Measurements from ENCODE around the gene RNASE7. TPM values are rescaled to one million over a fixed set of nuclear protein-coding genes. Genes with fewer than 3 reads are reported as not detected.

Gene RNASE7
- total RNA-seq, 1 experiment from 2014 or later = not detected

- BruUV-seq (replicated peaks) = no TSS peak
- CTCF ChIA-PET = interaction anchor here (6.7 kb wide), 1 partner anchor 28 kb away, joined by 93 read pairs; no protein-coding TSS in a partner anchor
- H3K4me3 Mint-ChIP-seq (ENCODE audit: low read depth, unreplicated experiment) = no peak overlapping the region
- intact Hi-C loops (cut with micrococcal nuclease; ENCODE audit: unreplicated experiment) = loop anchor here (10.0 kb wide), 1 partner anchor 188 kb away; no protein-coding TSS in a partner anchor
- no peaks in the 10 kb centered on the region for H3K9me3 Mint-ChIP-seq (ENCODE audit: low read depth, unreplicated experiment)
- DNase-seq = no peak
- H3K27ac Mint-ChIP-seq (ENCODE audit: unreplicated experiment) = no peak overlapping the region
- H3K27me3 Mint-ChIP-seq (ENCODE audit: unreplicated experiment) = peaks cover 60% of the 10 kb centered on the region
- TF ChIP-seq, protein P1, sequence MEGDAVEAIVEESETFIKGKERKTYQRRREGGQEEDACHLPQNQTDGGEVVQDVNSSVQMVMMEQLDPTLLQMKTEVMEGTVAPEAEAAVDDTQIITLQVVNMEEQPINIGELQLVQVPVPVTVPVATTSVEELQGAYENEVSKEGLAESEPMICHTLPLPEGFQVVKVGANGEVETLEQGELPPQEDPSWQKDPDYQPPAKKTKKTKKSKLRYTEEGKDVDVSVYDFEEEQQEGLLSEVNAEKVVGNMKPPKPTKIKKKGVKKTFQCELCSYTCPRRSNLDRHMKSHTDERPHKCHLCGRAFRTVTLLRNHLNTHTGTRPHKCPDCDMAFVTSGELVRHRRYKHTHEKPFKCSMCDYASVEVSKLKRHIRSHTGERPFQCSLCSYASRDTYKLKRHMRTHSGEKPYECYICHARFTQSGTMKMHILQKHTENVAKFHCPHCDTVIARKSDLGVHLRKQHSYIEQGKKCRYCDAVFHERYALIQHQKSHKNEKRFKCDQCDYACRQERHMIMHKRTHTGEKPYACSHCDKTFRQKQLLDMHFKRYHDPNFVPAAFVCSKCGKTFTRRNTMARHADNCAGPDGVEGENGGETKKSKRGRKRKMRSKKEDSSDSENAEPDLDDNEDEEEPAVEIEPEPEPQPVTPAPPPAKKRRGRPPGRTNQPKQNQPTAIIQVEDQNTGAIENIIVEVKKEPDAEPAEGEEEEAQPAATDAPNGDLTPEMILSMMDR (IDR thresholded peaks at IDR 0.05; ENCODE audit: unreplicated experiment) = no peak
- H3K4me1 Mint-ChIP-seq (ENCODE audit: low read depth, unreplicated experiment) = peaks cover 34% of the 10 kb centered on the region
- H3K36me3 Mint-ChIP-seq (ENCODE audit: insufficient read depth, unreplicated experiment) = no peaks in the 10 kb centered on the region
Measured at GRCh38 chr14:21042918-21043317, 756 bp downstream of the RNASE7 start.

DNA sequence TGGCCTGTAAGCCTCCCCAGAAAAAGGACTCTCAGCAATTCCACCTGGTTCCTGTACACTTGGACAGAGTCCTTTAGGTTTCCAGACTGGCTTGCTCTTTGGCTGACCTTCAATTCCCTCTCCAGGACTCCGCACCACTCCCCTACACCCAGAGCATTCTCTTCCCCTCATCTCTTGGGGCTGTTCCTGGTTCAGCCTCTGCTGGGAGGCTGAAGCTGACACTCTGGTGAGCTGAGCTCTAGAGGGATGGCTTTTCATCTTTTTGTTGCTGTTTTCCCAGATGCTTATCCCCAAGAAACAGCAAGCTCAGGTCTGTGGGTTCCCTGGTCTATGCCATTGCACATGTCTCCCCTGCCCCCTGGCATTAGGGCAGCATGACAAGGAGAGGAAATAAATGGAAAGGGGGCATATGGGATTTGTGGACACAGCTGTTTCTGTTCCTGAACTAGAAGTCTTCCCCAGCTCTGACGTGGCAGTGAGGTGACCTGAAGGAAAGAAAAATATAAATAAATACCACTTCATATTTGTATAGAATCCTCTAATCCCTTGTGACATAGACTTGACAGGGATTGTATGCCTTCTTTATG is 1.3 kb downstream of the RNASE7 start:
- peaks cover 57% of the 10 kb centered on the region for H3K27me3 Mint-ChIP-seq (ENCODE audit: unreplicated experiment)
- no peak overlapping the region for H3K4me3 Mint-ChIP-seq (ENCODE audit: low read depth, unreplicated experiment)
- H3K36me3 Mint-ChIP-seq (ENCODE audit: insufficient read depth, unreplicated experiment) = no peaks in the 10 kb centered on the region
- BruUV-seq (replicated peaks) = no TSS peak
- intact Hi-C loops (cut with micrococcal nuclease; ENCODE audit: unreplicated experiment) = loop anchor here (10.0 kb wide), 1 partner anchor 189 kb away; no protein-coding TSS in a partner anchor
- H3K9me3 Mint-ChIP-seq (ENCODE audit: low read depth, unreplicated experiment) = no peaks in the 10 kb centered on the region
- H3K27ac Mint-ChIP-seq (ENCODE audit: unreplicated experiment) = no peak overlapping the region
- CTCF ChIA-PET = interaction anchor here (6.7 kb wide), 1 partner anchor 28 kb away, joined by 93 read pairs; no protein-coding TSS in a partner anchor
- TF ChIP-seq, protein P1 (IDR thresholded peaks at IDR 0.05; ENCODE audit: unreplicated experiment) = no peak
- peaks cover 28% of the 10 kb centered on the region for H3K4me1 Mint-ChIP-seq (ENCODE audit: low read depth, unreplicated experiment)
- DNase-seq = no peak

- TF ChIP-seq, protein P1 (IDR thresholded peaks at IDR 0.05; ENCODE audit: unreplicated experiment) = no peak
- Mint-ChIP-seq H3K4me1 (ENCODE audit: low read depth, unreplicated experiment) (peaks cover 22% of the 10 kb centered on the region), H3K27me3 (ENCODE audit: unreplicated experiment) (peaks cover 52% of the 10 kb centered on the region), H3K27ac (ENCODE audit: unreplicated experiment) (no peak overlapping the region), H3K4me3 (ENCODE audit: low read depth, unreplicated experiment) (no peak overlapping the region), H3K36me3 (ENCODE audit: insufficient read depth, unreplicated experiment) (no peaks in the 10 kb centered on the region), H3K9me3 (ENCODE audit: low read depth, unreplicated experiment) (no peaks in the 10 kb centered on the region)
- no TSS peak for BruUV-seq (replicated peaks)
- CTCF ChIA-PET = interaction anchor here (0.6 to 6.7 kb wide), 2 partner anchors 29 to 390 kb away, joined by 4 to 93 read pairs; no protein-coding TSS in a partner anchor
- DNase-seq = no peak
- intact Hi-C loops (cut with micrococcal nuclease; ENCODE audit: unreplicated experiment) = loop anchor here (10.0 kb wide), 1 partner anchor 189 kb away; no protein-coding TSS in a partner anchor
Measured at GRCh38 chr14:21043974-21044618, 1.9 kb downstream of the RNASE7 start.

GRCh38 chr14:21047378-21047781 is 5.2 kb downstream of the RNASE7 start:
- Mint-ChIP-seq H3K27ac (ENCODE audit: unreplicated experiment) (no peak overlapping the region), H3K4me3 (ENCODE audit: low read depth, unreplicated experiment) (no peak overlapping the region), H3K27me3 (ENCODE audit: unreplicated experiment) (peaks cover 44% of the 10 kb centered on the region), H3K9me3 (ENCODE audit: low read depth, unreplicated experiment) (no peaks in the 10 kb centered on the region), H3K36me3 (ENCODE audit: insufficient read depth, unreplicated experiment) (no peaks in the 10 kb centered on the region), H3K4me1 (ENCODE audit: low read depth, unreplicated experiment) (peaks cover 15% of the 10 kb centered on the region)
- CTCF ChIA-PET = interaction anchor here (0.7 to 1.3 kb wide), 3 partner anchors 23 to 57 kb away, joined by 4 read pairs; partner anchors contain the start of gene ARHGEF40
- intact Hi-C loops (cut with micrococcal nuclease; ENCODE audit: unreplicated experiment) = loop anchor here (10.0 kb wide), 1 partner anchor 193 kb away; no protein-coding TSS in a partner anchor
- DNase-seq = no peak
- BruUV-seq (replicated peaks) = no TSS peak
- TF ChIP-seq, protein P1 (IDR thresholded peaks at IDR 0.05; ENCODE audit: unreplicated experiment) = no peak

Measured in Calu3 (cell line).